Measurements from ENCODE around the gene GPC5.

GRCh38 chr13:91510058-91510457 lies 111.6 kb downstream of the GPC5 start:
- TF ChIP-seq, protein P1, sequence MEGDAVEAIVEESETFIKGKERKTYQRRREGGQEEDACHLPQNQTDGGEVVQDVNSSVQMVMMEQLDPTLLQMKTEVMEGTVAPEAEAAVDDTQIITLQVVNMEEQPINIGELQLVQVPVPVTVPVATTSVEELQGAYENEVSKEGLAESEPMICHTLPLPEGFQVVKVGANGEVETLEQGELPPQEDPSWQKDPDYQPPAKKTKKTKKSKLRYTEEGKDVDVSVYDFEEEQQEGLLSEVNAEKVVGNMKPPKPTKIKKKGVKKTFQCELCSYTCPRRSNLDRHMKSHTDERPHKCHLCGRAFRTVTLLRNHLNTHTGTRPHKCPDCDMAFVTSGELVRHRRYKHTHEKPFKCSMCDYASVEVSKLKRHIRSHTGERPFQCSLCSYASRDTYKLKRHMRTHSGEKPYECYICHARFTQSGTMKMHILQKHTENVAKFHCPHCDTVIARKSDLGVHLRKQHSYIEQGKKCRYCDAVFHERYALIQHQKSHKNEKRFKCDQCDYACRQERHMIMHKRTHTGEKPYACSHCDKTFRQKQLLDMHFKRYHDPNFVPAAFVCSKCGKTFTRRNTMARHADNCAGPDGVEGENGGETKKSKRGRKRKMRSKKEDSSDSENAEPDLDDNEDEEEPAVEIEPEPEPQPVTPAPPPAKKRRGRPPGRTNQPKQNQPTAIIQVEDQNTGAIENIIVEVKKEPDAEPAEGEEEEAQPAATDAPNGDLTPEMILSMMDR (IDR thresholded peaks at IDR 0.05; ENCODE audit: low read length), result no peak
- no peak for TF ChIP-seq EZH2 (IDR thresholded peaks at IDR 0.05; ENCODE audit: borderline replicate concordance, low read length)

Measured in OCI-LY1 (cell line).